ENCODE results near the gene MAN2B1. TPM values are rescaled to one million over a fixed set of nuclear protein-coding genes. Genes with fewer than 3 reads are reported as not detected.

Gene MAN2B1
- total and polyA plus RNA-seq, 12 donors = 19.5 to 194 (median 113) TPM

DNA sequence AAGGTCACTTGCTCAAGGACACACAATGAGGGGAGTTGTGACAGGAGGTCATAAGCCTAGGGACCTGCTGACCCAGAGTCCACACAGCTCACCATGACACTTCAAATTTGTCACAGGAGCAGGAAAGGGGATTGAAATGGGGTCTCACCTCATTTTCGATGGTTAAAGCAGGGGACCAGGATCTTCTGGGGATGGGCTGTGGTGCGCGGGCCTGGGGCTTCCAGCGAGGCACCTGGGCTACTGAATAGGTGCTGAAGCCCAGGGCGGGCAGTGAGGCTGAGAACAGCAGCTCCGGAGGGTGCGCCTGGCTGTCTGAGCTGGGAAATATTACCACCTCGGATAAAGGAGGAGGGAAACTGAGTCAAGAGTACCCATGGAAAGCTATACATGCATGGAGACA, 11.0 kb downstream of the MAN2B1 start:
- Histone ChIP-seq H3K9me3 (replicated peaks in 1 of 3) (no peaks in the 10 kb centered on the region), H3K36me3 (replicated peaks in 1 of 2) (peaks cover 0 to 32% of the 10 kb centered on the region in 2 donors), H3K4me1 (replicated peaks in 1 of 2) (no peaks in the 10 kb centered on the region), H3K27me3 (no peaks in the 10 kb centered on the region), H3K27ac (no peak overlapping the region), H3K4me3 (no peak overlapping the region)
- 88 to 94% (median 91%) methylated on average over 8 of the region's 8 CpGs for WGBS, 4 donors
- DNase-seq = no peak
- intact Hi-C loops (cut with DNase I) = no loop called here
- TF ChIP-seq POLR2A (IDR thresholded peaks at IDR 0.05) = no peak
- TF ChIP-seq, protein P1, sequence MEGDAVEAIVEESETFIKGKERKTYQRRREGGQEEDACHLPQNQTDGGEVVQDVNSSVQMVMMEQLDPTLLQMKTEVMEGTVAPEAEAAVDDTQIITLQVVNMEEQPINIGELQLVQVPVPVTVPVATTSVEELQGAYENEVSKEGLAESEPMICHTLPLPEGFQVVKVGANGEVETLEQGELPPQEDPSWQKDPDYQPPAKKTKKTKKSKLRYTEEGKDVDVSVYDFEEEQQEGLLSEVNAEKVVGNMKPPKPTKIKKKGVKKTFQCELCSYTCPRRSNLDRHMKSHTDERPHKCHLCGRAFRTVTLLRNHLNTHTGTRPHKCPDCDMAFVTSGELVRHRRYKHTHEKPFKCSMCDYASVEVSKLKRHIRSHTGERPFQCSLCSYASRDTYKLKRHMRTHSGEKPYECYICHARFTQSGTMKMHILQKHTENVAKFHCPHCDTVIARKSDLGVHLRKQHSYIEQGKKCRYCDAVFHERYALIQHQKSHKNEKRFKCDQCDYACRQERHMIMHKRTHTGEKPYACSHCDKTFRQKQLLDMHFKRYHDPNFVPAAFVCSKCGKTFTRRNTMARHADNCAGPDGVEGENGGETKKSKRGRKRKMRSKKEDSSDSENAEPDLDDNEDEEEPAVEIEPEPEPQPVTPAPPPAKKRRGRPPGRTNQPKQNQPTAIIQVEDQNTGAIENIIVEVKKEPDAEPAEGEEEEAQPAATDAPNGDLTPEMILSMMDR (IDR thresholded peaks at IDR 0.05) = no peak

DNA sequence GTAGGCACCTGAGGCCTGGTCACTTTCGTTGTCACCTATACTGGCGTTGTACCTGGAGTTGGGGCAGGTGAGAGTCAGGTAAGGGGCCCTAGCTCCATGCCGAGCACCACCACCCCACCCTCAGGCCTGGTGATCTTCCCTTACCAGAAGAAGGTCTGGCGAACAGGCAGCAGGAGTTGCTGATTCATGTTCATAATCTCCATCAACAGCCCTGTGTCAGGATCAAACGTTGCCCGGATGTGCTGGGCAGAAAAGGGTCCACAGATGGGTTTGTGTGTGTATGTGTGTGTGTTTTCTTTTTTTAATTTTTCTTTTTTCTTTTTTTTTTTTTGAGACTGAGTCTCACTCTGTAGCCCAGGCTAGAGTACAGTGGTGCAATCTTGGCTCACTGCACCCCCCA, 14.3 kb downstream of the MAN2B1 start:
- Histone ChIP-seq H3K27me3 (no peaks in the 10 kb centered on the region), H3K27ac (no peak overlapping the region), H3K36me3 (replicated peaks in 1 of 2) (peaks cover 0 to 24% of the 10 kb centered on the region in 2 donors), H3K4me3 (no peak overlapping the region), H3K9me3 (replicated peaks in 1 of 3) (no peaks in the 10 kb centered on the region), H3K4me1 (replicated peaks in 1 of 2) (peaks cover 8 to 13% of the 10 kb centered on the region in 2 donors)
- TF ChIP-seq, protein P1 (IDR thresholded peaks at IDR 0.05) = no peak
- TF ChIP-seq POLR2A (IDR thresholded peaks at IDR 0.05) = no peak
- WGBS, 4 donors = 90 to 93% (median 92%) methylated on average over 6 of the region's 6 CpGs
- no peak for DNase-seq
- intact Hi-C loops (cut with DNase I) = no loop called here

DNA sequence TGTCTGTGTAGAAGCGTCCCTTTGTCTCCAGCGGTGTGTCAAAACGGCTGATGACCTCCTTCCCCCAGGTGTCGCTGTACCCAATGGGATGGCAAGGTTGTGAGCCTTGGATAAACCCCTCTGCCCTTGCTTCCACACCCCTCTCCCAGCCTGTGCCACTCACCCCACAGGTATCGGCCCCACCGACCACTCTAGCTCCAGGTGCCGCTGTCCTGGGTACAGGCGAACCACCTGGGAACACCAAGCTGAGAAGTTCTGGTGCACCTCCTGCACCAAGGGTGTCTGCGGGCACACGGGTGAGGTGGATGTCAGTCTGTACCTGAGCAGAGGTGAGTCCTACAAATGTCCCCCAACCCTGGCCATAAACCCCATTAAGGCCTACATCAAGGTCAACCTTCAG, 16.6 kb downstream of the MAN2B1 start:
- DNase-seq = no peak
- Histone ChIP-seq H3K4me1 (replicated peaks in 1 of 2) (peaks cover 8 to 13% of the 10 kb centered on the region in 2 donors), H3K27me3 (no peaks in the 10 kb centered on the region), H3K36me3 (replicated peaks in 1 of 2) (peaks cover 0 to 8% of the 10 kb centered on the region in 2 donors), H3K27ac (no peak overlapping the region), H3K9me3 (replicated peaks in 1 of 3) (no peaks in the 10 kb centered on the region), H3K4me3 (no peak overlapping the region)
- TF ChIP-seq POLR2A (IDR thresholded peaks at IDR 0.05) = no peak
- TF ChIP-seq, protein P1 (IDR thresholded peaks at IDR 0.05) = no peak
- 93 to 97% (median 94%) methylated on average over 9 to 10 of the region's 10 CpGs for WGBS, 4 donors
- intact Hi-C loops (cut with DNase I) = no loop called here

DNA sequence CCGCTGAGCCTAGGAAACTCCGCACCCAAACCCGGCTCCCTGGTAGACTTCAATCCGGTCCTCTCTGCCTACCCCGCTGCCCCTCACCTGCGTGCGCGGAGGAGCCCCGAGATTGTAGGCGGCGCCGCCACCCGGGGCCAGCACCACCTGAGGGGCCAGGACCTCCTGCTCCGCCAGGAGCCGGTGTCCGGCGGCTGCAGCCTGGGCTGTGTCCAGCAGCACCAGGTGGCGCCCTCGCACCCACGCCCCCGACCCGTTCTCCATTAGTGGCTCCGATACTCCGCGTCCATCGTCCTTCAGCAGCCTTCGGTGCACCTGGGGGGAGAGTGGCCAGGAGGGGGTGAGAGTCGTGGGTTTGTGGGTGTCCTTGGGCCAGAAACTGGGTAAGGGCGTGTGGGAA, 18.5 kb downstream of the MAN2B1 start:
- WGBS, 4 donors = 6 to 20% (median 8%) methylated on average over 7 to 29 of the region's 29 CpGs
- intact Hi-C loops (cut with DNase I) = no loop called here
- Histone ChIP-seq H3K27ac (peak overlapping the region in 1 of 5 donors; percentile 46), H3K36me3 (replicated peaks in 1 of 2) (peaks cover 0 to 8% of the 10 kb centered on the region in 2 donors), H3K9me3 (replicated peaks in 1 of 3) (no peaks in the 10 kb centered on the region), H3K27me3 (no peaks in the 10 kb centered on the region), H3K4me3 (peak overlapping the region in 2 of 4 donors; percentile 23 to 57), H3K4me1 (replicated peaks in 1 of 2) (peaks cover 8 to 13% of the 10 kb centered on the region in 2 donors)
- no peak for TF ChIP-seq POLR2A (IDR thresholded peaks at IDR 0.05)
- TF ChIP-seq, protein P1 (IDR thresholded peaks at IDR 0.05) = peak in 3 of 6 experiments; percentile 15 to 37 (median 31)
- DNase-seq = peak in 3 of 7 donors; percentile 33 to 56 (median 43)
